Measurements from ENCODE around the gene CEP104.

Gene CEP104

DNA sequence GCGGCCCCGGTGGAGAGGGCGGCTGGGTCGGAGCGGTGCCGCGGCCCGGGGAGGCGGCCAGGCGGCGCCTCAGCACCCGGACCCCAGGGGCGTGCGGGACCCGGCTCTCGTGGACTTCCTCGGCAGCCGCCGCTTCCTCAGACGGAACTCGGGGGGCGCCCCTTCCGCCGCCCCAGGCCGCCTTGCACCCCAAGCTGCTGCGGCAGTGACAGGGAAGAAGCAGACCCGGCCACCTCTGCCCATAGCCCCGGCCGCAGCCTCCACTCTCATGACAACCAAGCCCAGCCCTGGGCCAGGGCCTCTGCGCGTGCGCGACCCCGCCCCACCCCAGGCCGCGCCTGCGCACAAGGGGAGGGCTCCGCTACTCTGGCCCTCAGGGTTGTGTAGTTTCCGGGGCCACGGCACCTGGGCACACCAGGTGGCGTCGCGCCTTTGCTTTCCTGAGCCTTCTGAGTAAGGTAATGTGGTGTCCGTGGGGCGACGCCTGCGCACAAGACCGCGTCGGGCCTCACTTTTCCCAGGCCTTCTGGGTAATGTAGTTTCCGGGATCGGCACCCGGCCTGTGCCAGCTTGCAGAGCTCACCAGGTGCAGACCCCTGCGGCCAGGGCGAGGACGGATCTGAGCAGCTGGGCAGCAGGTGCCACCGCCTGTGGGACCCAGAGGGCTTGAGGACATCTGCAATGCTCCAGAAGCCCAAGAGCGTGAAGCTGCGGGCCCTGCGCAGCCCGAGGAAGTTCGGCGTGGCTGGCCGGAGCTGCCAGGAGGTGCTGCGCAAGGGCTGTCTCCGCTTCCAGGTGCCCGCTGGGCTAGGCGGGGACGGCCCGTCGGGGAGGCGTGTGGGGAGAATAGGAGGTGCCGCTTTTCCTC, at the start of gene CEP104, which contains the start of gene DFFB:
CEP104 (minus strand) TSS at position 289 of the 868 bp plus-strand sequence. CDS start 4,804 bp downstream, outside the sequence.
DFFB (plus strand) TSS at position 554 of the 868 bp plus-strand sequence; CDS start at position 682, 128 bp downstream.
- peak within 1 kb of the TSS; percentile 93 for H3K4me3 Mint-ChIP-seq
- no peaks in the 10 kb centered on the region for H3K27me3 Mint-ChIP-seq
- peaks cover 23% of the 10 kb centered on the region for H3K36me3 Mint-ChIP-seq (ENCODE audit: low read depth)
- peaks cover 37% of the 10 kb centered on the region for H3K4me1 Mint-ChIP-seq (ENCODE audit: low read depth)
- H3K9me3 Mint-ChIP-seq: no peaks in the 10 kb centered on the region
- H3K27ac Mint-ChIP-seq: peak within 1 kb of the TSS; percentile 96
- DNase-seq: peak; percentile 98

DNA sequence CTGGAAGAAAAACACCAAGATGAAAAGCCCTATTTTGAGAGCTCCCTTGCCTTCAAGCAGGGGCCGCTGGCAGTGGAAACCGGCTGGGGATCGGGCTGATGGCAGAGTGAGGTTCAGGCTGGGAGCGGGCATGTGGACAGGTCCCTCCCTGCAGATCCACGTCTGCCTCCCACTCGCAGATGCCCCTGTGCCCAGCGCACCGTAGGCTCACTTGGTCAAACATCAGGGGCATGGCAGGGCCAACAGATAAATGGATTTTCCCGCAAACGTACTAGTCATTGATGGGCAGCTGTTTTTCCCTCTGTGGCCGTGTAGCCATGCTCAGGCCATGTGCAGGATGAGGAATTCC, 49.6 kb upstream of the CEP104 start:
- H3K27ac Mint-ChIP-seq: no peak overlapping the region
- DNase-seq: no peak
- no peaks in the 10 kb centered on the region for H3K9me3 Mint-ChIP-seq
- peaks cover 3% of the 10 kb centered on the region for H3K27me3 Mint-ChIP-seq
- no peak overlapping the region for H3K4me3 Mint-ChIP-seq
- H3K36me3 Mint-ChIP-seq (ENCODE audit: low read depth): no peaks in the 10 kb centered on the region
- peaks cover 37% of the 10 kb centered on the region for H3K4me1 Mint-ChIP-seq (ENCODE audit: low read depth)

DNA sequence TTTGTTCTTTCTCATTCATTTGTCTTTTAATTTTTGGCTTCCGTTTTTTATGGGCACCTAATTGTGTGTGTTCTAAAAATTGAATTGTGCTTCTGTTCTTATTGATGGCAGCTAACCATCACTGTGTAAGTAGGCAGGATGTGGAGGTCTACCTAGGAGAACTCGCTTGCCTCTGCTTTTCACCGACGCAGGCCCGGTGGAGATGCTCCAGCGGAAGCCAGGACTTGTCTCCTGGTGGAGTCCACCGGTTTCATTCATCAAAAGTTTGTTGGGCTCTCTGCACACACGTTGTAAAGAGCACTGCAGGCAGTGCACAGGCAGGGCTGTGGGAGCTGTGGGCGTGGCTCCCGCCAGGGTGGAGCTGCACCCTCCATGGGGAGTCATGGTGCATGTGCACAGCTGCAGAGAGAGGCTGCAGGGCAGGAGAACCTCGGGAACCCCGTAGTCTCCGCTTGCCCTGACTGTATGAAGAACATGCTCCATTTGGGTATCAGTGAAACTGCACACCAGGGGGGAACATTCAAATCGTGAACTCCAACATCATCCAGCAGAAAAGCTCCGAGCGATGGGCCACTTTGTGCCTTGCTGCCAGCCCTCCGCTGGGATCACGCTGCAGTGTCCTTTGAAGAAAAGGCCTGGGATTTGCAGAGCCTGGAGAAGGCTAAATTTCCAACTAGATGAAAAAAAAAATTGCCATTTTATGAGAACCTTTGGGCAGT, 49.1 kb upstream of the CEP104 start:
- DNase-seq: no peak
- peaks cover 39% of the 10 kb centered on the region for H3K4me1 Mint-ChIP-seq (ENCODE audit: low read depth)
- no peak overlapping the region for H3K27ac Mint-ChIP-seq
- no peaks in the 10 kb centered on the region for H3K36me3 Mint-ChIP-seq (ENCODE audit: low read depth)
- no peaks in the 10 kb centered on the region for H3K9me3 Mint-ChIP-seq
- peaks cover 3% of the 10 kb centered on the region for H3K27me3 Mint-ChIP-seq
- no peak overlapping the region for H3K4me3 Mint-ChIP-seq

DNA sequence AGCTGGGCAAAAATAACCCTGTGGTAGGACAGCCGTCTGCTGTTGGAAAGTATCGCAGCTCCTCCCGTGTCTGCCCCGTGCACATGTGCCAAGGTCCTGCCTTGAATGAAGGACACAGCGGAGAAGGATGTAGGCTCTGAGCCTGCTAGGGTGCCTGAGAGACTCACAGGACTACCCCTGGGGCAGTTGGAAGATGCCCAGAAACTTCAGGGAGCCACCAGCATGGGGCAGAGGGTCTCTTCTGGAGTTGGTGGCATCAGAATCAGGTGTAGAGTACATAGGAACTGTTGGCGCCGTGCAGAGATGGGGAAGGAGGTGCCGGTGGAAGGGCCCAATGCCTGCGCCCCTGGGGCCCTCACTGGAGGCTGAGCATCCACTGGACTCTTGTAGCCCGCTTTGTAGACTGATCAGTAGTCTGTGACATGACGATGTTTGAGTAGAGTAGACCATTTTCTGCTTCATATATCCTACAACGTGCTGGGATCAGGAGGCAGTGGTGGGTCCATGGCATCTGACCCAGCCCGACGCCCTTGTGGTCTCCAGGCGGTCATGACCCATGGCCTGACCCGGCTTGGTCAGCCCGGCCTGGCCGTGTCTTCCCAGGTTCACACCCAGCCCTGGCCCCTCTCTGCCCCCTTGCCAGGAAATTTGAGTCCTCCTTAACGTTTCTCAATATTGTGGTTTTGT, 48.4 kb upstream of the CEP104 start:
- Mint-ChIP-seq H3K36me3 (ENCODE audit: low read depth) (no peaks in the 10 kb centered on the region), H3K9me3 (no peaks in the 10 kb centered on the region), H3K4me1 (ENCODE audit: low read depth) (peaks cover 35% of the 10 kb centered on the region), H3K27ac (no peak overlapping the region), H3K4me3 (no peak overlapping the region), H3K27me3 (peaks cover 3% of the 10 kb centered on the region)
- no peak for DNase-seq

GRCh38 chr1:3904843-3905185, 47.8 kb upstream of the CEP104 start:
- peaks cover 1% of the 10 kb centered on the region for H3K36me3 Mint-ChIP-seq (ENCODE audit: low read depth)
- no peak for DNase-seq
- H3K4me3 Mint-ChIP-seq: no peak overlapping the region
- H3K27ac Mint-ChIP-seq: no peak overlapping the region
- peaks cover under 1% of the 10 kb centered on the region for H3K27me3 Mint-ChIP-seq
- peaks cover 35% of the 10 kb centered on the region for H3K4me1 Mint-ChIP-seq (ENCODE audit: low read depth)
- no peaks in the 10 kb centered on the region for H3K9me3 Mint-ChIP-seq

DNA sequence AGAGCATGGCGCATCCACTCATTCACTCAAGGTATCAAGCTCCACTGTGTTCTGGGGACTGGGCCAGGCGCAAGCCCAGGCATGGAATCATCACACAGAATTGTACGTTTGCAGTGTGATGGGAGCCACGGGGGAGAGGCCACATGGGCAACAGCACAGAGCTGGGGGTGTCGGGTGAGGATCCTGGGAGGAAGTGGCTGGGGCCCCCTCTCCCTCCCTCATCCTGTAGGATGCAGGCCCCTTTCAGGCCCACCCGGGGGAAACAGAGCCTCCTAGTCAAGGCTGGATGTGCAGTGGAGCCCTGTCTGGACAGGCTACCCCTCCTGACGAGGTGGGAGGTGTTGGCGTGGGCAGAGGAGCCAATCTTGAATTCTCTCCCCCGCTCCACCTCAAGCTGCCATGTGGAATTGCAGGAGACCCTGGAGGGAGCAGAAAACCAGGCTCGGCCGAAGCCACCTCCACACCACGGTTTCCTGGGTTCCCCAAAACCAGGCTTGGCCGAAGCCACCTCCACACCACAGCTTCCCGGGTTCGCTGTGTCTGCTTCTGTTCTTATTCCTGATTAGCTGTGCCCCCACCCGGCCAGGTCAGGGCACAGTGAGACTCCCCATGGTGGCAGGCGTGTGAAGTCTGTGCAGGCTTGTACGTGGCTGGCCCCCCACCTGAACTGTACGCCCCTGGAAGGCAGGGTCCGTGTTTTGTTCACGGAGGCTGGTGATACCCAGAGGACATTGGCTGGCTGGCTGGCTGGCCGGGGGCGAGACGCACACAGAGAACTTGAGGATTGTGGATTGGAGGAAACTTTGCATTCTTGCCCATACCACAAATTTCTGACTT, 47.2 kb upstream of the CEP104 start:
- H3K9me3 Mint-ChIP-seq: no peaks in the 10 kb centered on the region
- peaks cover 38% of the 10 kb centered on the region for H3K4me1 Mint-ChIP-seq (ENCODE audit: low read depth)
- H3K4me3 Mint-ChIP-seq: no peak overlapping the region
- H3K36me3 Mint-ChIP-seq (ENCODE audit: low read depth): peaks cover 5% of the 10 kb centered on the region
- peak overlapping the region; percentile 99 for H3K27ac Mint-ChIP-seq
- DNase-seq: no peak
- H3K27me3 Mint-ChIP-seq: no peaks in the 10 kb centered on the region

DNA sequence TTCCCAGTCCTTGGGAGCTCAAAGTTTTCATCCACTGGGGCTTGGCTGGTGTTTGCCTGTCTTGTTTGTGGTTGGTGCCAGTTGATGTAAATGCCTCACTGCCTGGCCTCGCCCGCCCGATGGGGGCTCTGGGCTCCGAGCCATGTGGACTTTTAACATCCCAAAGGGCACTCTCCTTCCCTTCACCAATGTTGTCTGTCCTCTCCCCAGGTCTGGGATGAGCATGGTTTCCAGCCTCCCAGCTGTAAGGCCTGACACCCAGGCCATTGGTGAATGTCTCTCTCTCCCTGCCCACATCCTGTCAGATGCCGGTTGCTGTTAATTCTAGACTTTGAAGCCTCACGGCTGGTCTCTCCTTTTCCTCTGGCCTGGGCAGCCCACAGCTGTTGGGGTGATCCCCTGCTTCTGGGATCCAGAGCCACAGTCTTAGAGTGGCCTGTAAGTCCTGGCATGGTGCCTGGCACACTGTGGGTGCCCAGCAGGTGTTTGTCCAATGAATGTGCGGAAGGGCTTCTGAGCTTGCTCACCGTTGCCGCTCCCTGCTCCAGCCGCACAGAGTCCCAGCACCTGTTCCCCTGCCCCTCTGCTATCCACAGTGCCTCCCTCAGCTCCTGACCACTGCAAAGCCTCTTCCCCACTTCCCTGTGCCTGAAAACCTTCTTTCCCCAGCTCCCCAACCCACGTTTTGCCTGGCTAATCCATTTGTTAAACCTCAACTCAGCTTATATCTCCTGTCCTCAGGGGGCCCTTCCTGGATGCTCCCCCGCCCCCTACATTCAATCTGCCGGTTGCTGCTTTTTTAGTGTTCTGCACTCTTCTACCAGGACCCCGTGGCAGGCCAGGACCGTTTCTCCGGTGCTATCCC, 46.4 kb upstream of the CEP104 start:
- Mint-ChIP-seq H3K9me3 (peaks cover 3% of the 10 kb centered on the region), H3K27ac (peak overlapping the region; percentile 99), H3K4me3 (peak overlapping the region; percentile 92), H3K4me1 (ENCODE audit: low read depth) (peaks cover 46% of the 10 kb centered on the region), H3K27me3 (no peaks in the 10 kb centered on the region), H3K36me3 (ENCODE audit: low read depth) (peaks cover 13% of the 10 kb centered on the region)
- peak; percentile 47 for DNase-seq

- Mint-ChIP-seq H3K27me3 (no peaks in the 10 kb centered on the region), H3K4me3 (peak overlapping the region; percentile 92), H3K4me1 (ENCODE audit: low read depth) (peaks cover 53% of the 10 kb centered on the region), H3K27ac (peak overlapping the region; percentile 99), H3K9me3 (peaks cover 6% of the 10 kb centered on the region), H3K36me3 (ENCODE audit: low read depth) (peaks cover 21% of the 10 kb centered on the region)
- DNase-seq: peak; percentile 48
Measured at GRCh38 chr1:3902571-3903091, 45.6 kb upstream of the CEP104 start.

GRCh38 chr1:3902111-3902511, 45.1 kb upstream of the CEP104 start:
- no peak for DNase-seq
- Mint-ChIP-seq H3K27me3 (no peaks in the 10 kb centered on the region), H3K36me3 (ENCODE audit: low read depth) (peaks cover 25% of the 10 kb centered on the region), H3K9me3 (peaks cover 9% of the 10 kb centered on the region), H3K27ac (peak overlapping the region; percentile 99), H3K4me3 (peak overlapping the region; percentile 92), H3K4me1 (ENCODE audit: low read depth) (peaks cover 51% of the 10 kb centered on the region)

DNA sequence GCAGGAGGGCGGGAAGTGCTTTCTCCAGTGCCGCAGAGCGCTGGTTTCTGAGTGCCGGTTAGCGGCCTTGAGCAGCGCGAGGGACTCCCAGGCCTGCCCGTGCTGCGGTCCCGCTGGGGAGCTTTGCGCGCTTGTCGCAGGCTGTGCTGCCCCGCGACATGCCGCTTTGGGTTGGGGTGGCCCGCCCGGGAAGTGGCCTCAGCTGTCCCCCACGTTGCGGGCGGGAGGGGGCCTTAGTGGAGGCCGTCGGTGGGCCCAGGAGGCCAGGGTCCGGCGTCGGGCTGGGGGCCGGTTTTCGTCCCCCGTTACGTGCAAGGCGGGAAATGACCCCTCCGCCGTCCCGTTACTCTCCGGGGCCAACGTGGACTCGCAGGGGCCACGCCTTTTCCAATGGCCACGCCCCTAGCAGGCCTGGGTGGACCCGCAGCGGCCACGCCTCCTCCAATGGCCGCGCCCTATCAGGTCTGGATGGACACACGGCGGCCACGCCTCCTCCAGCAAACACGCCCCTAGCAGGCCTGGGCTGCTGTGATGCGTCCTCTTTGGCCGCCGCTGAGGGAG, 44.0 kb upstream of the CEP104 start:
- H3K4me1 Mint-ChIP-seq (ENCODE audit: low read depth): peaks cover 58% of the 10 kb centered on the region
- H3K27me3 Mint-ChIP-seq: no peaks in the 10 kb centered on the region
- peaks cover 9% of the 10 kb centered on the region for H3K9me3 Mint-ChIP-seq
- DNase-seq: peak; percentile 94
- H3K27ac Mint-ChIP-seq: peak overlapping the region; percentile 99
- peaks cover 35% of the 10 kb centered on the region for H3K36me3 Mint-ChIP-seq (ENCODE audit: low read depth)
- peak overlapping the region; percentile 92 for H3K4me3 Mint-ChIP-seq

- DNase-seq: peak; percentile 94
- H3K4me3 Mint-ChIP-seq: peak within 1 kb of the TSS; percentile 92
- peaks cover 42% of the 10 kb centered on the region for H3K36me3 Mint-ChIP-seq (ENCODE audit: low read depth)
- peaks cover 62% of the 10 kb centered on the region for H3K4me1 Mint-ChIP-seq (ENCODE audit: low read depth)
- H3K9me3 Mint-ChIP-seq: peaks cover 9% of the 10 kb centered on the region
- peak within 1 kb of the TSS; percentile 99 for H3K27ac Mint-ChIP-seq
- H3K27me3 Mint-ChIP-seq: no peaks in the 10 kb centered on the region
Measured at GRCh38 chr1:3900150-3900968, 43.3 kb upstream of the CEP104 start, which contains the start of gene C1orf174. TSS of gene C1orf174 (minus strand) at chr1:3900272. CDS start at chr1:3900186, 86 bp downstream.

GRCh38 chr1:3899754-3900149, 42.7 kb upstream of the CEP104 start:
- Mint-ChIP-seq H3K4me1 (ENCODE audit: low read depth) (peaks cover 61% of the 10 kb centered on the region), H3K27ac (peak overlapping the region; percentile 99), H3K9me3 (peaks cover 9% of the 10 kb centered on the region), H3K27me3 (no peaks in the 10 kb centered on the region), H3K4me3 (peak overlapping the region; percentile 92), H3K36me3 (ENCODE audit: low read depth) (peaks cover 48% of the 10 kb centered on the region)
- DNase-seq: no peak

Measured in activated T-cell treated with anti-CD3 and anti-CD28 coated beads, Interleukin-2, amount 50 U/mL, for 24 hours (primary cell).